8988T (cell line): Measurements from ENCODE around the gene ITGA11.
"Not testable (repeated sequence)": the region's sequence is repeated elsewhere in the genome, so short reads cannot be mapped to it uniquely, and the experiment has no call there.

Experiments
- DNase-seq: peaks from one replicate; pipeline ENCODE4 v3.0.0; 2011

Gene ITGA11

GRCh38 chr15:68423359-68424296 is 8.3 kb downstream of the ITGA11 start:
- DNase-seq: no peak

- not testable (repeated sequence) for DNase-seq
These were observed 9.4 kb downstream of the ITGA11 start for GRCh38 chr15:68422403-68423145.

- no peak for DNase-seq
These were observed 10.1 kb downstream of the ITGA11 start for GRCh38 chr15:68421798-68422402.

GRCh38 chr15:68421115-68421551 is 10.8 kb downstream of the ITGA11 start:
- no peak for DNase-seq

- no peak for DNase-seq
These were observed 11.7 kb downstream of the ITGA11 start for GRCh38 chr15:68420186-68420684.

GRCh38 chr15:68419301-68420175 is 12.4 kb downstream of the ITGA11 start:
- DNase-seq: no peak

GRCh38 chr15:68418611-68419161 is 13.3 kb downstream of the ITGA11 start:
- no peak for DNase-seq

- no peak for DNase-seq
These were observed 14.1 kb downstream of the ITGA11 start for GRCh38 chr15:68417897-68418296.

- no peak for DNase-seq
These were observed 14.9 kb downstream of the ITGA11 start for GRCh38 chr15:68417051-68417450.

GRCh38 chr15:68416158-68416535 is 15.8 kb downstream of the ITGA11 start:
- DNase-seq: no peak

- DNase-seq: no peak
These were observed 16.3 kb downstream of the ITGA11 start for GRCh38 chr15:68415501-68416157.

- no peak for DNase-seq
These were observed 16.9 kb downstream of the ITGA11 start for GRCh38 chr15:68415061-68415460.

- no peak for DNase-seq
These were observed 17.4 kb downstream of the ITGA11 start for GRCh38 chr15:68414591-68414990.

GRCh38 chr15:68414206-68414555 is 17.8 kb downstream of the ITGA11 start:
- DNase-seq: no peak

- no peak for DNase-seq
These were observed 18.4 kb downstream of the ITGA11 start for GRCh38 chr15:68413363-68414205.

GRCh38 chr15:68412218-68412617 is 19.7 kb downstream of the ITGA11 start:
- no peak for DNase-seq

- no peak for DNase-seq
These were observed 20.2 kb downstream of the ITGA11 start for GRCh38 chr15:68411735-68412134.

- DNase-seq: no peak
These were observed 20.7 kb downstream of the ITGA11 start for GRCh38 chr15:68411343-68411675.

- no peak for DNase-seq
These were observed 21.3 kb downstream of the ITGA11 start for GRCh38 chr15:68410466-68411342.
